Endothelial cell of umbilical vein (primary cell): ENCODE data around the gene TLR8. TPM values are rescaled to one million over a fixed set of nuclear protein-coding genes. Genes with fewer than 3 reads are reported as not detected.

ENCODE experiments used
- BruUV-seq: library from RNA; stranded (reverse); fragments of 400-500 nt; replicated peaks from 2 replicates; lab custom pipeline; 2021; lab: Mats Ljungman, UMichigan
- CTCF ChIA-PET: fragments of 300-600, 350-600 bp; sonication (Branson Sonifier 250); formaldehyde crosslinking; loops from one replicate; lab custom pipeline; 2021; ENCODE audit warnings: antibody characterized with exemption, inconsistent platforms; lab: Charles Lee
- POLR2A ChIA-PET: fragments of 300-600, 350-600 bp; sonication (Branson Sonifier 250); formaldehyde crosslinking; loops from one replicate; lab custom pipeline; 2021; ENCODE audit warnings: antibody characterized with exemption, inconsistent platforms; lab: Charles Lee
- DNase-seq: peaks from one replicate; pipeline ENCODE4 v3.0.0-alpha.2; 2011; ENCODE audit warnings: low read depth, low spot score
- FAIRE-seq: peaks from 2 replicates; lab custom pipeline; 2011; peaks lifted over from hg19 to GRCh38; lab: Jason Lieb, UNC
- H2AFZ ChIP-seq: 2 replicates; pipeline ENCODE4 v1.6.0; 2012; ENCODE audit warnings: low read depth, low read length, control low read depth, inconsistent platforms
- H3K27ac ChIP-seq: 2 replicates; pipeline ENCODE4 v1.5.1; 2011; ENCODE audit warnings: low read depth, mild to moderate bottlenecking, control low read depth, low read length, moderate library complexity; ENCODE audit not compliant: insufficient read depth
- H3K27me3 ChIP-seq, 2 experiments: 2 replicates each; pipeline versions ENCODE4 v1.6.0 to v1.6.1; 2011; ENCODE audit warnings: low read length in 2 of 2, mixed read lengths in 1 of 2; ENCODE audit not compliant: control insufficient read depth in 2 of 2, insufficient read depth in 2 of 2
- H3K36me3 ChIP-seq, 2 experiments: 2 replicates in 1 of 2; 3 replicates in 1 of 2; pipeline ENCODE4 v1.5.1; 2011; ENCODE audit warnings: low read length in 2 of 2, mild to moderate bottlenecking in 1 of 2, moderate library complexity in 1 of 2; ENCODE audit not compliant: control insufficient read depth in 2 of 2, insufficient read depth in 2 of 2; ENCODE audit errors: extremely low read depth in 1 of 2
- H3K4me1 ChIP-seq: 3 replicates; pipeline ENCODE4 v1.5.1; 2011; ENCODE audit warnings: mild to moderate bottlenecking, low read length; ENCODE audit not compliant: control insufficient read depth, insufficient read depth; ENCODE audit errors: extremely low read depth
- H3K4me2 ChIP-seq: 2 replicates; pipeline ENCODE4 v1.6.1; 2011; ENCODE audit warnings: low read length, control low read depth, mixed read lengths; ENCODE audit not compliant: insufficient read depth
- H3K4me3 ChIP-seq, 3 experiments: fragments of 200-600 bp in 1 of 3; sonication (generic), shearing (Covaris generic) in 1 of 3; replicated peaks in 1 of 3; 2 replicates each; pipeline ENCODE4 v1.5.1; 2011 to 2016; ENCODE audit warnings: control low read depth in 3 of 3, low read length in 3 of 3, mild to moderate bottlenecking in 2 of 3, inconsistent platforms in 1 of 3, low read depth in 1 of 3, moderate library complexity in 1 of 3; ENCODE audit not compliant: insufficient read depth in 1 of 3
- H3K79me2 ChIP-seq: 2 replicates; pipeline ENCODE4 v1.6.0; 2012; ENCODE audit warnings: low read length, inconsistent platforms; ENCODE audit not compliant: control insufficient read depth, insufficient read depth
- H3K9ac ChIP-seq: replicated peaks from 2 replicates; pipeline ENCODE3; 2011; ENCODE audit warnings: low read length, control low read depth; ENCODE audit not compliant: insufficient read depth; ENCODE audit errors: extremely low read depth
- H3K9me1 ChIP-seq: replicated peaks from 3 replicates; pipeline ENCODE4 v1.6.0; 2011; ENCODE audit warnings: mild to moderate bottlenecking, low read length; ENCODE audit not compliant: control insufficient read depth, insufficient read depth; ENCODE audit errors: extremely low read depth
- H3K9me3 ChIP-seq: replicated peaks from 2 replicates; pipeline ENCODE4 v1.5.1; 2012; ENCODE audit warnings: low read length, inconsistent platforms; ENCODE audit not compliant: control insufficient read depth, insufficient read depth
- H4K20me1 ChIP-seq: replicated peaks from 2 replicates; pipeline ENCODE3; 2011; ENCODE audit warnings: mild to moderate bottlenecking, low read length; ENCODE audit not compliant: control insufficient read depth, insufficient read depth; ENCODE audit errors: extremely low read depth
- CTCF ChIP-seq, 2 donors: IDR thresholded peaks; 1 replicate in 1 of 2; 2 replicates in 1 of 2; pipeline ENCODE4 v1.5.1; 2011; ENCODE audit warnings: low read length in 2 of 2, mild to moderate bottlenecking in 2 of 2, moderate library complexity in 2 of 2, control low read depth in 1 of 2, inconsistent platforms in 1 of 2, low read depth in 1 of 2; ENCODE audit not compliant: insufficient read depth in 1 of 2; ENCODE audit errors: extremely low read depth in 1 of 2
- EZH2 ChIP-seq: IDR thresholded peaks from 2 replicates; pipeline ENCODE4 v1.6.1; 2012; ENCODE audit warnings: borderline replicate concordance, low read depth, mild to moderate bottlenecking, moderate library complexity, low read length, inconsistent platforms; ENCODE audit not compliant: severe bottlenecking
- FOS ChIP-seq: IDR thresholded peaks from 2 replicates; pipeline ENCODE4 v1.6.1; 2011; ENCODE audit warnings: mild to moderate bottlenecking, low read length, moderate library complexity, borderline replicate concordance; ENCODE audit not compliant: insufficient read depth
- GATA2 ChIP-seq: IDR thresholded peaks from 2 replicates; pipeline ENCODE4 v1.7.0; 2011; ENCODE audit warnings: low read depth, mild to moderate bottlenecking, moderate library complexity, mixed read lengths, low read length; ENCODE audit not compliant: insufficient read length, insufficient read depth
- JUN ChIP-seq: IDR thresholded peaks from 2 replicates; pipeline ENCODE4 v1.6.1; 2011; ENCODE audit warnings: borderline replicate concordance, low read depth; ENCODE audit not compliant: insufficient read length, insufficient read depth
- MAX ChIP-seq: IDR thresholded peaks from 2 replicates; pipeline ENCODE4 v1.6.1; 2011; ENCODE audit not compliant: insufficient read depth, insufficient read length
- MYC ChIP-seq: IDR thresholded peaks from one replicate; pipeline ENCODE4 v1.6.1; 2011; ENCODE audit warnings: mild to moderate bottlenecking, low read depth, low read length
- POLR2A ChIP-seq: IDR thresholded peaks from 2 replicates; pipeline ENCODE4 v1.6.1; 2012; ENCODE audit warnings: low read depth, mild to moderate bottlenecking, control low read depth, low read length
- POLR2AphosphoS5 ChIP-seq: IDR thresholded peaks from 2 replicates; pipeline ENCODE4 v1.6.1; 2012; ENCODE audit warnings: low read depth, mild to moderate bottlenecking, control low read depth, low read length, moderate library complexity; ENCODE audit not compliant: insufficient read depth
- dilution Hi-C: fragments of 300-500 bp; cut with MboI; formaldehyde crosslinking; loops from one replicate; pipeline ENCODE4 v1.15.0; 2019; ENCODE audit warnings: low sequenced_read_pairs; ENCODE audit not compliant: extremely low pct_ligation_motif_present
- intact Hi-C: fragments of 100-400 bp; cut with micrococcal nuclease; formaldehyde crosslinking; loops from one replicate; pipeline ENCODE4 v1.10.0; 2022
- polyA plus RNA-seq, 4 experiments: library from polyadenylated mRNA; depleted of rRNA in 3 of 4; stranded (reverse) in 3 of 4; unstranded in 1 of 4; fragments of >200 nt; gene quantifications; 2 replicates each; pipeline versions ENCODE4 v1.2.1 to v1.2.3, GENCODE V29; 2011 to 2012; ENCODE audit warnings: missing spikeins in 1 of 4
- total RNA-seq: library from RNA; stranded (reverse); gene quantifications from 2 replicates; pipeline ENCODE4 v1.2.3, GENCODE V29; 2021

Gene TLR8
- total and polyA plus RNA-seq, 2 donors (not counting 3 experiments of a cell fraction or from before 2014, with no cell fraction given): not detected

GRCh38 chrX:12961196-12961718, 54.8 kb downstream of the TLR8 start:
- Histone ChIP-seq H2AFZ (no peak overlapping the region), H3K27ac (no peak overlapping the region), H4K20me1 (no peaks in the 10 kb centered on the region), H3K36me3 (no peaks in the 10 kb centered on the region), H3K27me3 (no peaks in the 10 kb centered on the region), H3K9ac (no peak overlapping the region), H3K9me3 (no peaks in the 10 kb centered on the region), H3K79me2 (no peaks in the 10 kb centered on the region), H3K4me2 (no peak overlapping the region), H3K9me1 (no peaks in the 10 kb centered on the region), H3K4me3 (no peak overlapping the region), H3K4me1 (peaks cover 25% of the 10 kb centered on the region)
- no peak for TF ChIP-seq MAX
- CTCF ChIA-PET: no interaction called here
- dilution Hi-C loops: no loop called here
- no TSS peak for BruUV-seq
- POLR2A ChIA-PET: no interaction called here
- FAIRE-seq (no peak), DNase-seq (no peak)
- intact Hi-C loops: no loop called here

GRCh38 chrX:12962041-12962504, 55.7 kb downstream of the TLR8 start:
- Histone ChIP-seq H3K27ac (no peak overlapping the region), H3K79me2 (no peaks in the 10 kb centered on the region), H3K9me1 (no peaks in the 10 kb centered on the region), H3K4me2 (no peak overlapping the region), H3K4me1 (peaks cover 17% of the 10 kb centered on the region), H3K4me3 (no peak overlapping the region), H4K20me1 (no peaks in the 10 kb centered on the region), H2AFZ (no peak overlapping the region), H3K9me3 (no peaks in the 10 kb centered on the region), H3K27me3 (no peaks in the 10 kb centered on the region), H3K36me3 (no peaks in the 10 kb centered on the region), H3K9ac (no peak overlapping the region)
- intact Hi-C loops (no loop called here), dilution Hi-C loops (no loop called here)
- FAIRE-seq (peak; percentile 40), DNase-seq (no peak)
- BruUV-seq: no TSS peak
- ChIA-PET POLR2A (no interaction called here), CTCF (no interaction called here)
- no peak for TF ChIP-seq EZH2
- no peak for TF ChIP-seq POLR2A
- TF ChIP-seq GATA2: no peak
- no peak for TF ChIP-seq CTCF (IDR thresholded peaks at IDR 0.05; ENCODE audit: extremely low read depth in 1 of 2, insufficient read depth in 1 of 2, low read depth in 1 of 2, low read length in 2 of 2)
- no peak for TF ChIP-seq MAX
- TF ChIP-seq JUN: no peak
- TF ChIP-seq MYC: no peak
- no peak for TF ChIP-seq FOS
- no peak for TF ChIP-seq POLR2AphosphoS5
